GM06990 (cell line): ENCODE data around the gene GXYLT2.

ENCODE experiments used
- DNase-seq: peaks from one replicate; pipeline ENCODE4 v3.0.0-alpha.2; 2011; ENCODE audit not compliant: insufficient read length; ENCODE audit errors: extremely low read depth
- H3K27me3 ChIP-seq: replicated peaks from 2 replicates; pipeline ENCODE4 v1.6.0; 2011; ENCODE audit warnings: low read length; ENCODE audit not compliant: control insufficient read depth, insufficient read depth
- H3K36me3 ChIP-seq: 2 replicates; pipeline ENCODE4 v1.5.1; 2011; ENCODE audit warnings: low read length; ENCODE audit not compliant: control insufficient read depth, insufficient read depth
- H3K4me3 ChIP-seq: replicated peaks from 2 replicates; pipeline ENCODE4 v1.5.1; 2011; ENCODE audit warnings: low read depth, mild to moderate bottlenecking, control low read depth, low read length
- CTCF ChIP-seq: IDR thresholded peaks from 2 replicates; pipeline ENCODE4 v1.5.1; 2011; ENCODE audit warnings: low read length, control low read depth, mild to moderate bottlenecking, inconsistent platforms; ENCODE audit not compliant: insufficient read depth, poor library complexity, severe bottlenecking

GXYLT2 gene

DNA sequence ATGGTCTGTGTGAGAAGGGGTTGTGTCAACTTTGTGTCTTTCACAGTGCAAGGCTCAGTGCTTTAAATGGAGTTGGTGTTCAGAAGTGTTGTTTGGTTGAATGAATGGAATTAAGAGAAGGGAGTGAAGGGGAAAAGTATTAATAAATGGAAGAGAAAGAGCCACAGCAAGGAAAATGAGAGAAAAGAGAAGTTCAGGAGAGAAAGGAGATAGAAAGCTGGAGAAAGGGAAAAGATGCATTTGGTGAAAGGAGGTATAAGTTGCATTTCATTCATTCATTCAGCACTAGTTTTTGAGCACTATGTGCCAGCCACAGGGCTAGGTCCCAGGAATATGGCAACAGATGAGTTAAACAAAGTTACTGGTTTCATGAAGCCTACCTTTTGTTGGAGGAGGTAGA lies 74.5 kb downstream of the GXYLT2 start:
- DNase-seq = no peak
- Histone ChIP-seq H3K4me3 (no peak overlapping the region), H3K36me3 (no peaks in the 10 kb centered on the region), H3K27me3 (no peaks in the 10 kb centered on the region)
- TF ChIP-seq CTCF = no peak

GRCh38 chr3:72964633-72965032 lies 76.8 kb downstream of the GXYLT2 start:
- no peaks in the 10 kb centered on the region for H3K36me3 ChIP-seq
- no peaks in the 10 kb centered on the region for H3K27me3 ChIP-seq
- no peak for DNase-seq
- no peak for TF ChIP-seq CTCF
- H3K4me3 ChIP-seq = no peak overlapping the region

- DNase-seq = no peak
- Histone ChIP-seq H3K27me3 (no peaks in the 10 kb centered on the region), H3K36me3 (no peaks in the 10 kb centered on the region), H3K4me3 (no peak overlapping the region)
- no peak for TF ChIP-seq CTCF
Observed at GRCh38 chr3:72968266-72968664, 80.4 kb downstream of the GXYLT2 start.

GRCh38 chr3:72969766-72970165 lies 81.9 kb downstream of the GXYLT2 start:
- Histone ChIP-seq H3K4me3 (no peak overlapping the region), H3K27me3 (no peaks in the 10 kb centered on the region), H3K36me3 (no peaks in the 10 kb centered on the region)
- no peak for TF ChIP-seq CTCF
- no peak for DNase-seq

DNA sequence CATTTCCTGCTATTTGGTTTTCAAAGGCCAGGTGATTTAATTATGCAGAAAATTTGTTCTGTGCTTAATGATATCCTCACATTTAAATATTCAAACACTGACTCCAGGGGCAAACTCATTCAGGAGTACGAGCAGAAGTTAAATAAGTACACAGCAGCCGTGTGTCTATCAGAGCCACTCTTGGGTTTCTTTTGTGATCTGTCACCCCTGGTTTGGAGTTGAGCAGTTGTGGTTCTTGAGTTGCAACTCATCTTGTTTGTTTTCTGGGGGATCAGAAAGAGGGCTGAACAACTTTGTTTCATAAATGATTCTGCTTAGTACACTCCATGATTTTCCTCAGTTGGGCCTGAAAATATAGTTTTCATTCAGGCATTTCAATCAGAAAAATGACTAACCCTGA lies 83.1 kb downstream of the GXYLT2 start:
- Histone ChIP-seq H3K27me3 (no peaks in the 10 kb centered on the region), H3K4me3 (no peak overlapping the region), H3K36me3 (no peaks in the 10 kb centered on the region)
- no peak for TF ChIP-seq CTCF
- no peak for DNase-seq

GRCh38 chr3:72972706-72973030 lies 84.8 kb downstream of the GXYLT2 start:
- no peak for TF ChIP-seq CTCF
- Histone ChIP-seq H3K36me3 (no peaks in the 10 kb centered on the region), H3K4me3 (no peak overlapping the region), H3K27me3 (no peaks in the 10 kb centered on the region)
- no peak for DNase-seq
